PC-9 (cell line): ENCODE results near the gene PRMT1. TPM values are rescaled to one million over a fixed set of nuclear protein-coding genes. Genes with fewer than 3 reads are reported as not detected.

ENCODE experiments used
- Bru-seq: library from RNA; stranded (reverse); fragments of 400-500 nt; gene quantifications from one replicate; lab custom pipeline; 2021; lab: Mats Ljungman, UMichigan
- BruChase-seq, 2 experiments: library from RNA; stranded (reverse); fragments of 400-500 nt; gene quantifications; one replicate each; lab custom pipeline; 2021; lab: Mats Ljungman, UMichigan
- BruUV-seq: library from RNA; stranded (reverse); fragments of 400-500 nt; replicated peaks from 2 replicates; lab custom pipeline; 2021; lab: Mats Ljungman, UMichigan
- CTCF ChIA-PET: fragments of 300-600 bp; sonication (Branson Sonifier 250); formaldehyde crosslinking; loops from one replicate; lab custom pipeline; 2022; ENCODE audit warnings: antibody characterized with exemption; lab: Charles Lee
- POLR2A ChIA-PET: fragments of 300-600 bp; sonication (Branson Sonifier 250); formaldehyde crosslinking; loops from one replicate; lab custom pipeline; 2022; ENCODE audit warnings: antibody characterized with exemption; ENCODE audit not compliant: unreplicated experiment; lab: Charles Lee
- DNase-seq, 2 experiments: peaks; one replicate each; pipeline versions ENCODE4 v3.0.0 to v3.0.0-alpha.2; 2015 to 2022; ENCODE audit warnings: mixed read lengths in 1 of 2
- H2AFZ ChIP-seq: fragments of 200-600 bp; sonication (generic); 2 replicates; pipeline ENCODE4 v1.8.1; 2017; ENCODE audit warnings: antibody characterized with exemption
- H3F3A ChIP-seq: fragments of 200-600 bp; sonication (generic); 2 replicates; pipeline ENCODE4 v1.8.1; 2017; ENCODE audit warnings: antibody characterized with exemption, mild to moderate bottlenecking, low read depth; ENCODE audit not compliant: insufficient read depth
- H3K27ac ChIP-seq: fragments of 200-600 bp; sonication (generic); 2 replicates; pipeline ENCODE4 v1.6.1; 2016; ENCODE audit warnings: mixed run types
- H3K27me3 ChIP-seq: fragments of 200-600 bp; sonication (generic); 2 replicates; pipeline ENCODE4 v1.6.1; 2016; ENCODE audit warnings: low read depth, mixed run types; ENCODE audit not compliant: insufficient read depth
- H3K36me3 ChIP-seq: fragments of 200-600 bp; sonication (generic); 2 replicates; pipeline ENCODE4 v1.6.1; 2016; ENCODE audit warnings: low read depth, mixed run types
- H3K4me1 ChIP-seq: fragments of 200-600 bp; sonication (generic); replicated peaks from 2 replicates; pipeline ENCODE4 v1.6.1; 2016; ENCODE audit warnings: mixed run types; ENCODE audit not compliant: insufficient read depth
- H3K4me2 ChIP-seq: fragments of 200-600 bp; sonication (generic); 2 replicates; pipeline ENCODE4 v1.6.1; 2017; ENCODE audit warnings: mixed run types
- H3K4me3 ChIP-seq: fragments of 200-600 bp; sonication (generic); 2 replicates; pipeline ENCODE4 v1.6.1; 2016; ENCODE audit warnings: mixed run types
- H3K79me2 ChIP-seq: fragments of 200-600 bp; sonication (generic); 2 replicates; pipeline ENCODE4 v1.6.1; 2017; ENCODE audit warnings: low read depth, mixed run types
- H3K9me2 ChIP-seq: fragments of 200-600 bp; sonication (generic); 2 replicates; pipeline ENCODE4 v1.8.1; 2017; ENCODE audit warnings: mild to moderate bottlenecking; ENCODE audit not compliant: insufficient read depth
- H3K9me3 ChIP-seq: fragments of 200-600 bp; sonication (generic); 2 replicates; pipeline ENCODE4 v1.8.1; 2016; ENCODE audit warnings: low read depth; ENCODE audit not compliant: insufficient read depth
- H4K20me1 ChIP-seq: fragments of 200-600 bp; sonication (generic); 2 replicates; pipeline ENCODE4 v1.8.1; 2017; ENCODE audit not compliant: insufficient read depth
- CTCF ChIP-seq: fragments of 200-600 bp; sonication (generic); conservative IDR thresholded peaks from 2 replicates; pipeline ENCODE4 v1.6.1; 2017; ENCODE audit warnings: mixed run types, antibody characterized with exemption, mild to moderate bottlenecking, moderate library complexity
- EZH2 ChIP-seq: fragments of 200-600 bp; sonication (generic); IDR thresholded peaks from 2 replicates; pipeline ENCODE4 v1.8.0; 2017; ENCODE audit warnings: antibody characterized with exemption, low read depth
- intact Hi-C: fragments of 100-400 bp; cut with micrococcal nuclease; formaldehyde crosslinking; loops from one replicate; pipeline ENCODE4 v1.10.0; 2022; ENCODE audit not compliant: unreplicated experiment
- long read RNA-seq: library from polyadenylated mRNA; stranded (forward); transcript quantifications from one replicate; pipeline ENCODE4 v2.0.0, GENCODE V29; 2022
- total RNA-seq: library from RNA; stranded (reverse); gene quantifications from 2 replicates; pipeline ENCODE4 v1.2.3, GENCODE V29; 2021

PRMT1 gene
- total RNA-seq (228 and 261 TPM in 2 replicates), Bru-seq, nascent RNA (percentile 87 among the genes with signal in this experiment), BruChase-seq, experiment 1, labeled RNA remaining after a 2-hour chase (percentile 92 among the genes with signal in this experiment), BruChase-seq, experiment 2, labeled RNA remaining after a 6-hour chase (percentile 97 among the genes with signal in this experiment)
- long read RNA-seq, transcript PRMT1-201 (10 exons, 1,393 nt), result major isoform, 328 of 465 reads
- long read RNA-seq, transcript PRMT1-202 (11 exons, 1,327 nt), result minor isoform, 84 of 465 reads
- long read RNA-seq, partial matches to known transcripts, result 5 of 465 reads
- long read RNA-seq, other reads (novel, unspliced or antisense), result 48 of 465 reads

DNA sequence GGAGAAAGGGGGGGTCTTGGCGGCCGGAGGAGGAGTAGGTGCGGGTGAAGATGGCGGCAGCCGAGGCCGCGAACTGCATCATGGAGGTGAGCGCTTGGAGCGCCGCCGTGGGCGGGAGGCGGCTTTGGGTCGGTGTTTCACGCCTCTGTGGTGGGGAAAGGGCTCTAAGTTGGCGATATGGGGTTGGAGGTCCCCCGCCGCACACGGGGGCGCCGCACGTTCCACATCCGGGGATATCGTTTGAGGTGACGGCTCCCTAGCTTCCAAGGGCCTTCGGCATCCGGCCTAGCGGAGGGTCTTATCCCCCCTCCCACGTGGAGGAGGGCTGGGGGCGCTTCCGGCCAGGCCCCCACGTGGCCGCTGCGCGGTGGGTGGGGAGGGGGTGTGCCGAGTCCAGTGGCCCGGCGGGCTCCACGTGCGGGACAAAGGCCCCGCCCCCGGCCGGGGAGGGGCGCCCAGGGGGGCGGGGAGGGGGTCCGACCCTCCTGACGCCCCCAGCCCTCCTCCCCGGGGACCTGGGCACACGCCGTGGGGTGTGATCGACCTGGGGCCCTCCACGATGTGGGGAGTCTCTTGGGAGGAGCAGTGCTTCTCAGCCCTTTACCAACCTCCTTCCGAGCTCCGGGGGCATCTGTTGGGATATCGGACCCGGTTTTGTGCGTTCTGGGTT, at the start of gene PRMT1:
TSS of gene PRMT1 (plus strand) at position 41 of the 670 bp plus-strand sequence. CDS start at position 51, 10 bp downstream.
- Histone ChIP-seq H3K9me2 (no peaks in the 10 kb centered on the region), H2AFZ (peak within 1 kb of the TSS; percentile 71), H3K79me2 (peaks cover 52% of the 10 kb centered on the region), H3K4me3 (peak within 1 kb of the TSS; percentile 99), H3K36me3 (peaks cover 20% of the 10 kb centered on the region), H3K4me1 (peaks cover 21% of the 10 kb centered on the region), H3F3A (peaks cover 57% of the 10 kb centered on the region), H4K20me1 (peaks cover 47% of the 10 kb centered on the region), H3K27ac (peak within 1 kb of the TSS; percentile 91), H3K27me3 (no peaks in the 10 kb centered on the region), H3K4me2 (peak within 1 kb of the TSS; percentile 97), H3K9me3 (no peaks in the 10 kb centered on the region)
- TF ChIP-seq EZH2, result no peak
- no peak for TF ChIP-seq CTCF
- BruUV-seq, result no TSS peak
- CTCF ChIA-PET, result interaction anchor here (0.6 kb wide), 2 partner anchors 107 to 324 kb away, joined by 3 to 8 read pairs; no protein-coding TSS in a partner anchor
- peak in 1 of 2 experiments; percentile 58 for DNase-seq
- POLR2A ChIA-PET, result interaction anchor here (0.7 to 1.1 kb wide), 2 partner anchors 161 to 183 kb away, joined by 6 to 11 read pairs; no protein-coding TSS in a partner anchor
- intact Hi-C loops, result loop anchor here (1.0 to 5.0 kb wide), 5 partner anchors 90 to 285 kb away; partner anchors contain the start of genes AKT1S1, AP2A1 and TBC1D17

DNA sequence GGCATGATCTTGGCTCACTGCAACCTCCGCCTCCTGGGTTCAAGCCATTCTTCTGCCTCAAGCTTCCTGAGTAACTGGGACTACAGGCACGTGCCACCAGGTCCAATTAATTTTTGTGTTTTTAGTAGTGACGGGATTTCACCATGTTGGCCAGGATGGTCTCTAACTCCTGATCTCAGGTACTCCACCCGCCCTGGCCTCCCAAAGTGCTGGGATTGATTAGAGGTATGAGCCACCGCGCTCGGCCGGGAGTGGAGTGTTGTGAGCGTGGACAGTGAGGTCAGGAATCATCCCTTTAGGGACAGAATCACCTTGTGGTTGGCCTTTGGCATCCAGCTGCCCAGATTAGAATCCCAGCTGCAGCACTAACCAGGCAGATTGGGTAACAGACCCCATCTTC, 47.4 kb upstream of the PRMT1 start:
- no peak overlapping the region for H3K4me3 ChIP-seq
- no peak overlapping the region for H3K4me2 ChIP-seq
- POLR2A ChIA-PET, result no interaction called here
- no peak for DNase-seq
- H3K36me3 ChIP-seq, result peaks cover 4% of the 10 kb centered on the region; the same call in 1 of the 2 replicates
- no peaks in the 10 kb centered on the region for H3K79me2 ChIP-seq
- H4K20me1 ChIP-seq, result peaks cover 4% of the 10 kb centered on the region
- H3F3A ChIP-seq, result peaks cover 43% of the 10 kb centered on the region
- no peaks in the 10 kb centered on the region for H3K9me3 ChIP-seq
- no peaks in the 10 kb centered on the region for H3K27me3 ChIP-seq
- H3K4me1 ChIP-seq, result no peaks in the 10 kb centered on the region
- CTCF ChIA-PET, result interaction anchor here (0.5 kb wide), 1 partner anchor 788 kb away, joined by 3 read pairs; no protein-coding TSS in a partner anchor
- TF ChIP-seq EZH2, result no peak
- no peak for TF ChIP-seq CTCF
- no TSS peak for BruUV-seq
- H2AFZ ChIP-seq, result no peak overlapping the region
- no peak overlapping the region for H3K27ac ChIP-seq
- intact Hi-C loops, result no loop called here
- no peaks in the 10 kb centered on the region for H3K9me2 ChIP-seq

- H4K20me1 ChIP-seq, result peaks cover 4% of the 10 kb centered on the region
- H3K36me3 ChIP-seq, result peaks cover 4% of the 10 kb centered on the region; the same call in 1 of the 2 replicates
- no peak overlapping the region for H2AFZ ChIP-seq
- ChIA-PET CTCF (no interaction called here), POLR2A (interaction anchor here (1.7 kb wide), 1 partner anchor 9 kb away, joined by 12 read pairs; the partner anchor contains the start of gene RRAS)
- no TSS peak for BruUV-seq
- no peaks in the 10 kb centered on the region for H3K9me3 ChIP-seq
- H3K4me2 ChIP-seq, result no peak overlapping the region
- H3K27ac ChIP-seq, result no peak overlapping the region
- peaks cover 44% of the 10 kb centered on the region for H3F3A ChIP-seq
- H3K9me2 ChIP-seq, result no peaks in the 10 kb centered on the region
- no peaks in the 10 kb centered on the region for H3K27me3 ChIP-seq
- no peaks in the 10 kb centered on the region for H3K79me2 ChIP-seq
- H3K4me1 ChIP-seq, result no peaks in the 10 kb centered on the region
- TF ChIP-seq CTCF, result no peak
- no peak for TF ChIP-seq EZH2
- no peak overlapping the region for H3K4me3 ChIP-seq
- no peak for DNase-seq
- intact Hi-C loops, result no loop called here
Measured at GRCh38 chr19:49631014-49631588, 46.0 kb upstream of the PRMT1 start.
